KMS-11 (cell line): ENCODE measurements around the gene BCL2L1.

Experiments
- H2AFZ ChIP-seq: fragments of 200-600 bp; sonication (generic); 2 replicates; pipeline ENCODE4 v1.6.1; 2016; ENCODE audit warnings: antibody characterized with exemption, mixed run types, low read depth
- H3K27ac ChIP-seq: fragments of 200-600 bp; sonication (generic); 2 replicates; pipeline ENCODE4 v1.6.1; 2016; ENCODE audit warnings: mild to moderate bottlenecking, mixed run types
- H3K27me3 ChIP-seq: fragments of 200-600 bp; sonication (generic); 2 replicates; pipeline ENCODE4 v1.6.1; 2017; ENCODE audit warnings: mild to moderate bottlenecking, low read depth, mixed run types, moderate library complexity; ENCODE audit not compliant: insufficient read depth
- H3K36me3 ChIP-seq: fragments of 200-600 bp; sonication (generic); 2 replicates; pipeline ENCODE4 v1.6.1; 2017; ENCODE audit warnings: mild to moderate bottlenecking, mixed run types; ENCODE audit not compliant: insufficient read depth
- H3K4me1 ChIP-seq: fragments of 200-600 bp; sonication (generic); 2 replicates; pipeline ENCODE4 v1.6.1; 2016; ENCODE audit warnings: mild to moderate bottlenecking, low read depth, mixed run types; ENCODE audit not compliant: poor library complexity, severe bottlenecking
- H3K4me2 ChIP-seq: fragments of 200-600 bp; sonication (generic); 2 replicates; pipeline ENCODE4 v1.7.0; 2016; ENCODE audit warnings: mild to moderate bottlenecking, mixed run types
- H3K4me3 ChIP-seq: fragments of 200-600 bp; sonication (generic); IDR thresholded peaks from 2 replicates; pipeline ENCODE4 v1.6.1; 2017; ENCODE audit warnings: low read depth, low read length, mixed read lengths; ENCODE audit not compliant: insufficient read depth
- H3K79me2 ChIP-seq: fragments of 200-600 bp; sonication (generic); 2 replicates; pipeline ENCODE4 v1.6.1; 2016; ENCODE audit warnings: low read depth, mixed run types; ENCODE audit not compliant: insufficient read depth
- H3K9ac ChIP-seq: fragments of 200-600 bp; sonication (generic); 2 replicates; pipeline ENCODE4 v1.6.1; 2016; ENCODE audit warnings: mild to moderate bottlenecking, mixed run types
- H4K20me1 ChIP-seq: fragments of 200-600 bp; sonication (generic); 2 replicates; pipeline ENCODE4 v1.6.1; 2016; ENCODE audit warnings: mild to moderate bottlenecking, mixed run types; ENCODE audit not compliant: insufficient read depth
- CTCF ChIP-seq: fragments of 200-600 bp; sonication (generic); conservative IDR thresholded peaks from 2 replicates; pipeline ENCODE4 v1.6.1; 2017; ENCODE audit warnings: low read depth, mild to moderate bottlenecking, antibody characterized with exemption, low read length, moderate library complexity, mixed read lengths

The BCL2L1 gene

GRCh38 chr20:31615416-31615815, 107.3 kb downstream of the BCL2L1 start:
- Histone ChIP-seq H4K20me1 (no peaks in the 10 kb centered on the region), H3K4me2 (no peak overlapping the region), H3K36me3 (no peaks in the 10 kb centered on the region), H2AFZ (no peak overlapping the region), H3K9ac (no peak overlapping the region), H3K27ac (no peak overlapping the region), H3K27me3 (no peaks in the 10 kb centered on the region), H3K4me3 (no peak overlapping the region), H3K79me2 (no peaks in the 10 kb centered on the region), H3K4me1 (peaks cover 32% of the 10 kb centered on the region)
- TF ChIP-seq CTCF = no peak
